ENCODE data around the gene GINS2.

GINS2 gene

GRCh38 chr16:85674828-85675227 is 13.9 kb downstream of the GINS2 start:
- DNase-seq (ENCODE audit: low read depth, low spot score): no peak
- no peak overlapping the region for H3K4me3 ChIP-seq (ENCODE audit: low read depth, low read length)
- in situ Hi-C loops (cut with HindIII; ENCODE audit: low sequenced_read_pairs): no loop called here
- TF ChIP-seq, protein P1, sequence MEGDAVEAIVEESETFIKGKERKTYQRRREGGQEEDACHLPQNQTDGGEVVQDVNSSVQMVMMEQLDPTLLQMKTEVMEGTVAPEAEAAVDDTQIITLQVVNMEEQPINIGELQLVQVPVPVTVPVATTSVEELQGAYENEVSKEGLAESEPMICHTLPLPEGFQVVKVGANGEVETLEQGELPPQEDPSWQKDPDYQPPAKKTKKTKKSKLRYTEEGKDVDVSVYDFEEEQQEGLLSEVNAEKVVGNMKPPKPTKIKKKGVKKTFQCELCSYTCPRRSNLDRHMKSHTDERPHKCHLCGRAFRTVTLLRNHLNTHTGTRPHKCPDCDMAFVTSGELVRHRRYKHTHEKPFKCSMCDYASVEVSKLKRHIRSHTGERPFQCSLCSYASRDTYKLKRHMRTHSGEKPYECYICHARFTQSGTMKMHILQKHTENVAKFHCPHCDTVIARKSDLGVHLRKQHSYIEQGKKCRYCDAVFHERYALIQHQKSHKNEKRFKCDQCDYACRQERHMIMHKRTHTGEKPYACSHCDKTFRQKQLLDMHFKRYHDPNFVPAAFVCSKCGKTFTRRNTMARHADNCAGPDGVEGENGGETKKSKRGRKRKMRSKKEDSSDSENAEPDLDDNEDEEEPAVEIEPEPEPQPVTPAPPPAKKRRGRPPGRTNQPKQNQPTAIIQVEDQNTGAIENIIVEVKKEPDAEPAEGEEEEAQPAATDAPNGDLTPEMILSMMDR (IDR thresholded peaks at IDR 0.05; ENCODE audit: low read depth, low read length): no peak

DNA sequence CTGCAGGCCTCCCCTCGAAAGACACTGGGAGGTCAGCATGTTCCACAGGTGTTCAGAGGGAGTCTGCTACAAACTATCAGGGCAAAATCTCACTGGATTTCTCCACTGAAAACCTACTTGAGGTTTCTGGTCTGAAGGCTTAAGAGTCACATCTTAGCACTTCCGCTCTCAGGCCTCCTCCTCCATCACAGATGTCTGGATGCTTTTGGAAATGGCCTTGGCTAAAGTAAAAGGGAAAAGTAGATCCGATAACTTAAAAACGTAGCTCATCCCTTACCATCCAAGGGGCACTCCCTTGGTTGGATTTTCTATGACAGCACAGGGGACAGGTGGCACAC is 14.4 kb downstream of the GINS2 start:
- no peak overlapping the region for H3K4me3 ChIP-seq (ENCODE audit: low read depth, low read length)
- DNase-seq (ENCODE audit: low read depth, low spot score): no peak
- in situ Hi-C loops (cut with HindIII; ENCODE audit: low sequenced_read_pairs): no loop called here
- TF ChIP-seq, protein P1 (IDR thresholded peaks at IDR 0.05; ENCODE audit: low read depth, low read length): no peak

DNA sequence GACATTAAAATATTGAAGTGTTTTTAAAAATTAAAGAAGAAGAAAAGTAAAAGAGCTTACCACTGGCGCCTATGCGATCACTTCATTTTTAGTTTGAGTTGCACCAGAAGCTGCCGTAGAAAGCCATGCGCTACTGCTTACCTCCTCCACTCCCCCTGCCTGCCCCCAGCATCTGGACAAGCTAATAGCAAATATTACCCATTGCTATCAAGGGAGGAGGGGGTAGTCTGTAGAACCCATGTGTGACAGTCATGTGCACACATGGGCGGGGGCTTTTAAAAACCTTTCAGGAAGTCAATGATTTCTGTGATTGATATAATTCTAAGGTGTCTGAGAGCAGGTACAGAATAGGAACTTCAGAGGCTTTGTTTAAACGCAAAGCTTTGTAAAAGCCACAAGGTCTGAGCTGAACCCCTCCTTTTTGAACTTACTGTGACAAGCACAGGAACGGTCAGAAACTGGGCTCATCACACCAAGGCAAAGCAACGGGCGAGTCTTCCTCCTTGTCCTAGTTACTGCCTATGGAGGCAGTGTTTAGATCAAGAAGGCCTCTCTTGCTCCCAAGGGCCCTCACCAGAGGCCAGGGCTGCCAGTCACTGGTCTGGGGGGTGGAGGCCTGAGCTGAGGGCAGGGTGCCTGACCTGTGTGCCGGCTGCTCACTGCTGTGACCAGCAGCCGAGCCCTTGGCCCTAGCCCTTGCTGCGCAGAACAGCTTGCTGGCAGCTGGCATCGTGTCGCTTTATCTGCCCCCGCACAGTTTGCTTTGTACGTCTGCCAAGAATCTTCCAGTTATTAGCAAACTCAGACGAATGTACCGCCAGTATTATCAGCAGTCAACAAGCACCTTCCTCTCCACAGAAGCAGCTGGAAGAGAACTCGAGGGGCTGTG is 15.0 kb downstream of the GINS2 start:
- in situ Hi-C loops (cut with HindIII; ENCODE audit: low sequenced_read_pairs): no loop called here
- H3K4me3 ChIP-seq (ENCODE audit: low read depth, low read length): no peak overlapping the region
- DNase-seq (ENCODE audit: low read depth, low spot score): peak; percentile 22
- TF ChIP-seq, protein P1 (IDR thresholded peaks at IDR 0.05; ENCODE audit: low read depth, low read length): no peak

DNA sequence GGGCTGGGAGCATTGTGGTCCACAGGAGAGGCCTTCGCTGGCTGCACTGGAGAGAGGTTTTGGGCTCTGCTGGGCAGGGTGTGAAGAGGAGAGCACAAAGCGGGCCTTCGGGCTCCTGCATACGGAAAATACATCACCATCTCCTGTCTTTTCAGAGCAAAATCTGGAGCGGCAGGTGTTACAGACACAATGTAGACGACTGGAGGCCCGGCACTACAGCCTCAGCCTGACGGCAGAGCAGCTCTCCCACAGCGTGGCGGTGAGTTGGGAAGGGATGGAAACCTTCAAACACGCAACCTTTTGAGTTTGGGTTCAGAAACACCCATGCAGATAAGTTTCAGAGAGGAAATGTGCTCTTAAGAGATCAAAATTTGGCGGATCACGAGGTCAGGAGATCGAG is 17.9 kb downstream of the GINS2 start:
- in situ Hi-C loops (cut with HindIII; ENCODE audit: low sequenced_read_pairs): no loop called here
- DNase-seq (ENCODE audit: low read depth, low spot score): no peak
- TF ChIP-seq, protein P1 (IDR thresholded peaks at IDR 0.05; ENCODE audit: low read depth, low read length): no peak
- no peak overlapping the region for H3K4me3 ChIP-seq (ENCODE audit: low read depth, low read length)

- TF ChIP-seq, protein P1 (IDR thresholded peaks at IDR 0.05; ENCODE audit: low read depth, low read length): no peak
- H3K4me3 ChIP-seq (ENCODE audit: low read depth, low read length): no peak overlapping the region
- DNase-seq (ENCODE audit: low read depth, low spot score): no peak
- in situ Hi-C loops (cut with HindIII; ENCODE audit: low sequenced_read_pairs): no loop called here
These were observed 19.9 kb downstream of the GINS2 start for GRCh38 chr16:85668676-85669424.

GRCh38 chr16:85667841-85668413 is 20.8 kb downstream of the GINS2 start:
- no peak overlapping the region for H3K4me3 ChIP-seq (ENCODE audit: low read depth, low read length)
- in situ Hi-C loops (cut with HindIII; ENCODE audit: low sequenced_read_pairs): no loop called here
- TF ChIP-seq, protein P1 (IDR thresholded peaks at IDR 0.05; ENCODE audit: low read depth, low read length): no peak
- no peak for DNase-seq (ENCODE audit: low read depth, low spot score)

All from astrocyte of the spinal cord (primary cell).